Measurements from ENCODE around the gene TSPAN31. TPM values are rescaled to one million over a fixed set of nuclear protein-coding genes. Genes with fewer than 3 reads are reported as not detected.

The TSPAN31 gene
- total and polyA plus RNA-seq, 2 of the 8 experiments (the other 6 are each of a cell fraction or from before 2014, with no cell fraction given), result 15.8 to 31.4 TPM

- no peaks in the 10 kb centered on the region for H3K79me2 ChIP-seq (ENCODE audit: control insufficient read depth in 1 of 2, insufficient read depth in 2 of 2, low read length in 2 of 2)
- no peak overlapping the region for H3K27ac ChIP-seq (ENCODE audit: low read depth, low read length)
- H2BK12ac ChIP-seq (ENCODE audit: low read depth, low read length), result no peak overlapping the region
- WGBS, 2 experiments (ENCODE audit: extremely low coverage in 1 of 2, insufficient coverage in 1 of 2, insufficient read length in 1 of 2, insufficient replicate concordance in 2 of 2, low coverage in 1 of 2, low lambda C conversion rate in 2 of 2, missing lambda C conversion rate in 1 of 2), result 37% methylated on average over 3 of the region's 3 CpGs; no CpG with 5 or more reads in 1 of the 2 experiments
- DNase-seq (ENCODE audit: low read depth in 1 of 2, low spot score in 2 of 2) (no peak), FAIRE-seq (peak; percentile 45)
- no peak overlapping the region for H3K4me2 ChIP-seq (ENCODE audit: insufficient read depth in 1 of 2, low read depth in 2 of 2, low read length in 2 of 2)
- H3K36me3 ChIP-seq (ENCODE audit: control insufficient read depth in 2 of 4, insufficient read depth in 4 of 4, low read length in 3 of 4), result peaks cover 0 to 4% (median 0%) of the 10 kb centered on the region in 4 experiments; a peak in 2 of 8 replicates
- H2AK5ac ChIP-seq (ENCODE audit: low read depth, low read length), result no peak overlapping the region
- no peak overlapping the region for H3K14ac ChIP-seq (ENCODE audit: insufficient read length)
- H4K5ac ChIP-seq (ENCODE audit: insufficient read length, low read depth, low read length), result no peak overlapping the region
- H2BK20ac ChIP-seq (ENCODE audit: low read length), result no peak overlapping the region
- no peak overlapping the region for H2BK15ac ChIP-seq (ENCODE audit: low read length)
- H3K23ac ChIP-seq (ENCODE audit: insufficient read length), result no peak overlapping the region
- peaks cover 0 to 9% (median 6%) of the 10 kb centered on the region in 4 experiments; a peak in 6 of 7 replicates for H3K4me1 ChIP-seq (replicated peaks in 1 of 4; ENCODE audit: control insufficient read depth in 3 of 4, insufficient read depth in 4 of 4, low read length in 3 of 4)
- no peak overlapping the region for H2BK5ac ChIP-seq (ENCODE audit: low read depth, low read length)
- no peak overlapping the region for H3K56ac ChIP-seq (replicated peaks; ENCODE audit: insufficient read length, low read depth, low read length)
- H3K18ac ChIP-seq (ENCODE audit: extremely low read depth, low read length), result no peak overlapping the region
- H4K91ac ChIP-seq (replicated peaks; ENCODE audit: insufficient read length, low read length), result no peak overlapping the region
- no peak overlapping the region for H2BK120ac ChIP-seq (replicated peaks; ENCODE audit: low read depth, low read length)
- no peaks in the 10 kb centered on the region for H3K9me3 ChIP-seq (ENCODE audit: insufficient read depth in 2 of 2, low read depth in 1 of 2, low read length in 1 of 2)
- no peak overlapping the region for H2AFZ ChIP-seq (ENCODE audit: low read length)
- H3K79me1 ChIP-seq (ENCODE audit: low read depth, low read length), result no peaks in the 10 kb centered on the region
- peaks cover 3 to 15% of the 10 kb centered on the region in 2 experiments for H4K20me1 ChIP-seq (replicated peaks in 1 of 2; ENCODE audit: control insufficient read depth in 1 of 2, insufficient read depth in 2 of 2, low read length in 2 of 2)
- H4K8ac ChIP-seq (ENCODE audit: extremely low read depth, insufficient read depth, low read length), result no peak overlapping the region
- no peak overlapping the region for H3K4ac ChIP-seq (replicated peaks; ENCODE audit: insufficient read length, low read depth, low read length)
- H3K9ac ChIP-seq (replicated peaks in 1 of 4; ENCODE audit: extremely low read depth in 1 of 4, low read depth in 3 of 4, low read length in 3 of 4), result no peak overlapping the region
- peaks cover 6% of the 10 kb centered on the region for H3K23me2 ChIP-seq (ENCODE audit: low read depth, low read length)
- peaks cover 12 to 41% (median 33%) of the 10 kb centered on the region in 4 experiments for H3K27me3 ChIP-seq (replicated peaks in 1 of 4; ENCODE audit: control insufficient read depth in 3 of 4, extremely low read depth in 1 of 4, insufficient read depth in 3 of 4, low read length in 3 of 4)
- no peak overlapping the region for H3K4me3 ChIP-seq (ENCODE audit: extremely low read depth in 1 of 4, insufficient read depth in 2 of 4, low read depth in 3 of 4, low read length in 4 of 4)
- POLR2A ChIA-PET (ENCODE audit: partially characterized antibody), result interaction anchor here (0.6 to 5.4 kb wide), 10 partner anchors 8 to 154 kb away, joined by 3 to 21 read pairs (median 3); partner anchors contain the start of genes AGAP2, EEF1AKMT3, METTL1 and TSPAN31
- CTCF ChIA-PET (ENCODE audit: partially characterized antibody), result interaction anchor here (0.8 to 3.9 kb wide), 20 partner anchors 9 to 1502 kb away, joined by 3 to 28 read pairs (median 5); partner anchors contain the start of genes ANKRD52, CYP27B1, EEF1AKMT3 and METTL1
- no peak for TF ChIP-seq USF2 (IDR thresholded peaks at IDR 0.05; ENCODE audit: low read length)
- no peak for TF ChIP-seq HDAC6 (IDR thresholded peaks at IDR 0.05; ENCODE audit: low read depth, low read length)
- TF ChIP-seq CTCF (IDR thresholded peaks at IDR 0.05; ENCODE audit: control extremely low read depth in 1 of 3, insufficient read depth in 1 of 3, low read depth in 1 of 3, low read length in 3 of 3), result peak; percentile 47 to 66 (median 59)
- TF ChIP-seq NANOG (IDR thresholded peaks at IDR 0.05; ENCODE audit: insufficient read depth, low read depth, low read length, poor library complexity, severe bottlenecking), result no peak
- TF ChIP-seq RAD21 (IDR thresholded peaks at IDR 0.05 in 1 of 2, conservative IDR thresholded peaks at IDR 0.05 in 1 of 2; ENCODE audit: low read depth in 2 of 2, low read length in 2 of 2), result peak in 1 of 2 experiments; percentile 7; a peak in 1 of 4 replicates
- TF ChIP-seq EGR1 (IDR thresholded peaks at IDR 0.05; ENCODE audit: borderline replicate concordance, low read depth, low read length), result no peak
- no peak for TF ChIP-seq TEAD4 (IDR thresholded peaks at IDR 0.05; ENCODE audit: low read depth, low read length)
- no peak for TF ChIP-seq KDM1A (IDR thresholded peaks at IDR 0.05; ENCODE audit: borderline replicate concordance, low read length)
Measured at GRCh38 chr12:57759360-57759980, 14.6 kb downstream of the TSPAN31 start.

Data from H1 (cell line).